HL-60 (cell line): ENCODE results near the gene ANGPTL5.

Source experiments
- DNase-seq, 2 experiments: peaks; one replicate each; pipeline ENCODE4 v3.0.0-alpha.2; 2010 to 2020; ENCODE audit warnings: low read depth in 1 of 2, low spot score in 1 of 2
- H3K27ac ChIP-seq: fragments of 250-450 bp; sonication (Bioruptor Pico); replicated peaks from 2 replicates; pipeline ENCODE4 v1.5.1; 2020; ENCODE audit warnings: mild to moderate bottlenecking, moderate library complexity
- H3K27me3 ChIP-seq: fragments of 250-450 bp; sonication (Bioruptor Pico); 2 replicates; pipeline ENCODE4 v1.5.1; 2021; ENCODE audit warnings: mild to moderate bottlenecking, moderate library complexity; ENCODE audit not compliant: insufficient read depth, poor library complexity, severe bottlenecking
- H3K4me3 ChIP-seq: replicated peaks from 2 replicates; pipeline ENCODE4 v1.5.1; 2011; ENCODE audit warnings: mild to moderate bottlenecking, control low read depth, low read length; ENCODE audit not compliant: insufficient read depth
- GABPA ChIP-seq: IDR thresholded peaks from 2 replicates; pipeline ENCODE4 v1.6.1; 2012; ENCODE audit warnings: low read depth
- POLR2AphosphoS5 ChIP-seq: IDR thresholded peaks from 2 replicates; pipeline ENCODE4 v1.6.1; 2012; ENCODE audit warnings: low read depth
- SPI1 ChIP-seq: IDR thresholded peaks from 2 replicates; pipeline ENCODE4 v1.6.1; 2012; ENCODE audit warnings: low read depth, mild to moderate bottlenecking, borderline replicate concordance
- TF ChIP-seq, protein P1 (sequence below): IDR thresholded peaks from 2 replicates; pipeline ENCODE4 v1.6.1; 2012; ENCODE audit warnings: low read depth; ENCODE audit not compliant: insufficient replicate concordance
- TF ChIP-seq, protein P2 (sequence below): IDR thresholded peaks from one replicate; pipeline ENCODE4 v1.5.1; 2011; ENCODE audit warnings: low read length, control low read depth, inconsistent platforms; ENCODE audit not compliant: insufficient read depth

Gene ANGPTL5

DNA sequence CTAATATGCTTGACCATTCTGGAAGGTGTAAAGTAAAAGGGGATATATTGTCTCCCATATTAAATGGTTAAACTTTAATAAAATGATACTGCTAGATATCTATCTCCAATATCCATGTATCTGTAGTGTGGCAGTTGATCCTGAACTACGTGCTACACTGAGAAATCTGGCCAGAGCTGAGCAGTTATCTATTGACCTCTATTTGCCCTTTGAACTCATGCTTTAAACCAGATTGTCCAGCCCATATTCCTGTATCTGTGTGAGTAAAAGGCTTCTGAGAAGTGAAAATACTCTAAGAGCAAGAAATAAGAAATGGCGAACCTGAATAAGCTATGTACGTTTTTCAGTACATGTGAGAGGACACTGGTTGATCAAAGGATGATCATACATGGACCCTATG lies 39.0 kb upstream of the ANGPTL5 start:
- no peak for TF ChIP-seq SPI1
- H3K27ac ChIP-seq = no peak overlapping the region
- H3K27me3 ChIP-seq = no peaks in the 10 kb centered on the region
- no peak for DNase-seq
- no peak overlapping the region for H3K4me3 ChIP-seq

DNA sequence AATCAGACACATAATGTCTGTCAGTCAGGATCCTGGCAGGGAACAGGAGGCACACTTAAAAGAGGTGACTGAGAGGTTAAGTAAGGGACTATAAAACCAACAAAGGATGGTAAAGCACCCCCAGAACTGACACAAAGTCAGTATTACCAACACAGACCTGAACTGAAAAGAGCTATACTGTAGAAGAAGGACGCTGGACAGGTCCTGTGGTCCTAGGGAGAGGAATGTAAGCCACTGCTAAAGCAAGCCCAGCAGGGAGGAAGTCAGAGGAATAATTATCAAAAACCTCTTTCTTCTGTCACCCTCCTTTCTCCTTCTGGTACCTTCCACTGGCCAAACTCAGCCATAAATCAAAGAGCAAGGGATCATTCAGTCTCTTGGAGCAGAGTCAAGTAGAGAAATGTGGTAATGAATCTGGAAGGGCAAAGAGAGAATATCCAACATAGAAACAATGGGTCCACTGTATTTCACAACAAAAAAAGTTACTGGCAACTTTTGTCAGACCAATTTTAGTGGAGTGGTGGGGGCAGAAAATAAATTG lies 33.4 kb upstream of the ANGPTL5 start:
- DNase-seq = no peak
- no peak overlapping the region for H3K4me3 ChIP-seq
- no peak for TF ChIP-seq GABPA
- no peak for TF ChIP-seq SPI1
- TF ChIP-seq, protein P1, sequence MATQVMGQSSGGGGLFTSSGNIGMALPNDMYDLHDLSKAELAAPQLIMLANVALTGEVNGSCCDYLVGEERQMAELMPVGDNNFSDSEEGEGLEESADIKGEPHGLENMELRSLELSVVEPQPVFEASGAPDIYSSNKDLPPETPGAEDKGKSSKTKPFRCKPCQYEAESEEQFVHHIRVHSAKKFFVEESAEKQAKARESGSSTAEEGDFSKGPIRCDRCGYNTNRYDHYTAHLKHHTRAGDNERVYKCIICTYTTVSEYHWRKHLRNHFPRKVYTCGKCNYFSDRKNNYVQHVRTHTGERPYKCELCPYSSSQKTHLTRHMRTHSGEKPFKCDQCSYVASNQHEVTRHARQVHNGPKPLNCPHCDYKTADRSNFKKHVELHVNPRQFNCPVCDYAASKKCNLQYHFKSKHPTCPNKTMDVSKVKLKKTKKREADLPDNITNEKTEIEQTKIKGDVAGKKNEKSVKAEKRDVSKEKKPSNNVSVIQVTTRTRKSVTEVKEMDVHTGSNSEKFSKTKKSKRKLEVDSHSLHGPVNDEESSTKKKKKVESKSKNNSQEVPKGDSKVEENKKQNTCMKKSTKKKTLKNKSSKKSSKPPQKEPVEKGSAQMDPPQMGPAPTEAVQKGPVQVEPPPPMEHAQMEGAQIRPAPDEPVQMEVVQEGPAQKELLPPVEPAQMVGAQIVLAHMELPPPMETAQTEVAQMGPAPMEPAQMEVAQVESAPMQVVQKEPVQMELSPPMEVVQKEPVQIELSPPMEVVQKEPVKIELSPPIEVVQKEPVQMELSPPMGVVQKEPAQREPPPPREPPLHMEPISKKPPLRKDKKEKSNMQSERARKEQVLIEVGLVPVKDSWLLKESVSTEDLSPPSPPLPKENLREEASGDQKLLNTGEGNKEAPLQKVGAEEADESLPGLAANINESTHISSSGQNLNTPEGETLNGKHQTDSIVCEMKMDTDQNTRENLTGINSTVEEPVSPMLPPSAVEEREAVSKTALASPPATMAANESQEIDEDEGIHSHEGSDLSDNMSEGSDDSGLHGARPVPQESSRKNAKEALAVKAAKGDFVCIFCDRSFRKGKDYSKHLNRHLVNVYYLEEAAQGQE = no peak
- TF ChIP-seq, protein P2, sequence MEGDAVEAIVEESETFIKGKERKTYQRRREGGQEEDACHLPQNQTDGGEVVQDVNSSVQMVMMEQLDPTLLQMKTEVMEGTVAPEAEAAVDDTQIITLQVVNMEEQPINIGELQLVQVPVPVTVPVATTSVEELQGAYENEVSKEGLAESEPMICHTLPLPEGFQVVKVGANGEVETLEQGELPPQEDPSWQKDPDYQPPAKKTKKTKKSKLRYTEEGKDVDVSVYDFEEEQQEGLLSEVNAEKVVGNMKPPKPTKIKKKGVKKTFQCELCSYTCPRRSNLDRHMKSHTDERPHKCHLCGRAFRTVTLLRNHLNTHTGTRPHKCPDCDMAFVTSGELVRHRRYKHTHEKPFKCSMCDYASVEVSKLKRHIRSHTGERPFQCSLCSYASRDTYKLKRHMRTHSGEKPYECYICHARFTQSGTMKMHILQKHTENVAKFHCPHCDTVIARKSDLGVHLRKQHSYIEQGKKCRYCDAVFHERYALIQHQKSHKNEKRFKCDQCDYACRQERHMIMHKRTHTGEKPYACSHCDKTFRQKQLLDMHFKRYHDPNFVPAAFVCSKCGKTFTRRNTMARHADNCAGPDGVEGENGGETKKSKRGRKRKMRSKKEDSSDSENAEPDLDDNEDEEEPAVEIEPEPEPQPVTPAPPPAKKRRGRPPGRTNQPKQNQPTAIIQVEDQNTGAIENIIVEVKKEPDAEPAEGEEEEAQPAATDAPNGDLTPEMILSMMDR = no peak
- no peak for TF ChIP-seq POLR2AphosphoS5
- H3K27me3 ChIP-seq = no peaks in the 10 kb centered on the region
- H3K27ac ChIP-seq = no peak overlapping the region

DNA sequence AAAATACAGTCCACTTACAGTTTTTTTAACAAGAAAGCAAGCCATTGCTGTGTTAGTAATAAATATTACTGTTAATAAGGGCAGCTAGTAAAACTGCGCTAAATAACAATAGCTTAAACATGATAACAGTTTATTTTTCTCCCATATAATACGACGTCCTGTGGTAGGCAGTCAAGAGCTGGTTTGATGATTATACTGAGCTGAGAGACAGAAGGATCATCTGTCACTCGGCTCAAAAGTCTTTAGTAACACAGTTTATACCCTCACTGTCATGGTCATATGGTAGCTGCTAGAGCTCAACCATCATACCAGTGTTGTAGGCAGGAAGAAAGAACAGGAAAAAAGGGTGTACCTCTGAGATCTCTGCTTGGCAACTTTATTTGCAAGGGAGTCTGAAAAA lies 29.1 kb upstream of the ANGPTL5 start:
- no peak for DNase-seq
- Histone ChIP-seq H3K27ac (no peak overlapping the region), H3K27me3 (no peaks in the 10 kb centered on the region), H3K4me3 (no peak overlapping the region)
- TF ChIP-seq, protein P2 = no peak
- TF ChIP-seq GABPA = no peak
- TF ChIP-seq POLR2AphosphoS5 = no peak
- TF ChIP-seq SPI1 = no peak
- TF ChIP-seq, protein P1 = no peak

DNA sequence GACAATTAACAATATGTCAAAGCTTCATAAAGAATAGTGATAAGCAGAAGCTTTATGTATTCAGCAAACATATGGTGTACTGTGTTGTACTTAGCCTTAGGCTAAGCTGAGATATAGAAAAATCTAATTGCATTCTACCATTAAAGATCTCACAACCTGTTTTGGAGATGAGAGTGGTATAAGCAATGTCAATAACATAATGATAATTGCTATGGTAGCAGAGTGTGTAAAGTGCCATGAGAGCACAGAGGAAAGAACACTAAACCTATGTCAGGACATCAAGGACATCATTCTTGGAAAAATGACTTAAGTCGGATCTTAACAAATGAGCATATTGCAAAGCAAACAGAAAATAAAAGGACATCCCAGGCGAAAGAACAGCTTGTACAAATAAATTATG lies 28.6 kb upstream of the ANGPTL5 start:
- H3K4me3 ChIP-seq = no peak overlapping the region
- no peak overlapping the region for H3K27ac ChIP-seq
- H3K27me3 ChIP-seq = no peaks in the 10 kb centered on the region
- DNase-seq = no peak
- TF ChIP-seq SPI1 = no peak
- TF ChIP-seq POLR2AphosphoS5 = no peak
- TF ChIP-seq, protein P2 = no peak
- TF ChIP-seq GABPA = no peak
- TF ChIP-seq, protein P1 = no peak
